ENCODE results near the gene CARD9. TPM values are rescaled to one million over a fixed set of nuclear protein-coding genes. Genes with fewer than 3 reads are reported as not detected.

The CARD9 gene
- total and polyA plus RNA-seq, 2 of the 8 experiments (the other 6 are each of a cell fraction or from before 2014, with no cell fraction given), result 0.15 to 1.1 TPM

DNA sequence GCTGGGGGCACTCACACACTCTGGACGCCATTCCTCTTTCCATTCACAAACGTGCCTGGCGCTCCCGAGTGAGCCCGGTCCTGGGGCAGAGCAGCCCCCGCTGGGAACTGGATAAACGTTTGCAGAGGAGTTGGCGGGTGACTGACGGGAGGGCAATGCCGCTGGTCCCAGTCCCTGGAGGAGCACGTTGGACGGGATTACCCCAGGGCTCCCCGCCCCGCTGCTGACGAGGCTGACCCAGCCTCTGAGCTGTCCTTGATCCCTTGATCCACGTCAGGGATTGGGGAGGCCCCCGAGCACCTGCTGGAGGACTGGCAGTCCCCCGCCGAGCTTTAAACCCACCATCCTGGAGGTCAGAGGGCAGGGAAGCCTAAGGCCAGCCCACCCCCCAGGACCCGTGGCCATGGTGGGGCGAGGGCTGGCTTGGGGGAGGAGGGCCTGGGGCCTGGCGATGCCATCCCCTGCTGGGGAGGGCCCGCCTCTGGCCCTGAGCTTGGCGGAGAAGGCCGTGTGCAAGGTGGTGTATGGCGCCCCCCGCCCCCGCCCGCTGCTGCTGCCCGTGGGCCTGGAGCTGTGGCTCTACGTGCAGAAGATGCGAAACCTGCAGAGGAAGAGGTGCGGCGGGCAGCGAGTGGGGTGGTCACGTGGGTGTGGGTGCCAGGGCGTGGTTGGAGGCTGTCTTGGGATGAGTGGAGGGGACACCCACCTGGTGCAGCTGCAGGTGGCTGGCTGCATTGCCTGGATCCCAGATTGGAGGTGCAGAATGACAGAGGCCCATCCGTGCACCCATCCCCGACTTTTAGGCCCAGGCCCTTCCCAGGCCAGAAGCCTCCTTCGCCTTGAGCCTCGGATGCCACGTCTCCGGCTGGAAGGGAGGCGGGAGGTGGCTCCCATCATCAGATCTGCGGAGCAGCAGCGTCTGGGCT, 41.6 kb downstream of the CARD9 start:
- no peak overlapping the region for H3K4me2 ChIP-seq (ENCODE audit: insufficient read depth in 1 of 2, low read depth in 2 of 2, low read length in 2 of 2)
- ChIA-PET POLR2A (ENCODE audit: partially characterized antibody) (interaction anchor here (0.9 to 2.8 kb wide), 3 partner anchors 10 to 31 kb away, joined by 3 to 7 read pairs (median 4); partner anchors contain the start of gene DNLZ), CTCF (ENCODE audit: partially characterized antibody) (no interaction called here)
- H3K9me3 ChIP-seq (ENCODE audit: insufficient read depth in 2 of 2, low read depth in 1 of 2, low read length in 1 of 2), result no peaks in the 10 kb centered on the region
- 93% methylated on average over 39 of the region's 46 CpGs; no CpG with 5 or more reads in 1 of the 2 experiments for WGBS, 2 experiments (ENCODE audit: extremely low coverage in 1 of 2, insufficient coverage in 1 of 2, insufficient read length in 1 of 2, insufficient replicate concordance in 2 of 2, low coverage in 1 of 2, low lambda C conversion rate in 2 of 2, missing lambda C conversion rate in 1 of 2)
- no peak overlapping the region for H3K23ac ChIP-seq (ENCODE audit: insufficient read length)
- peaks cover 4% of the 10 kb centered on the region; the same call in 1 of the 2 replicates for H3K23me2 ChIP-seq (ENCODE audit: low read depth, low read length)
- H3K18ac ChIP-seq (ENCODE audit: extremely low read depth, low read length), result no peak overlapping the region
- FAIRE-seq (no peak), DNase-seq (ENCODE audit: low read depth in 1 of 2, low spot score in 2 of 2) (no peak)
- H4K20me1 ChIP-seq (replicated peaks in 1 of 2; ENCODE audit: control insufficient read depth in 1 of 2, insufficient read depth in 2 of 2, low read length in 2 of 2), result peaks cover 0 to 8% of the 10 kb centered on the region in 2 experiments
- no peak overlapping the region for H3K4ac ChIP-seq (replicated peaks; ENCODE audit: insufficient read length, low read depth, low read length)
- H3K27ac ChIP-seq (ENCODE audit: low read depth, low read length), result no peak overlapping the region
- no peak overlapping the region for H2BK15ac ChIP-seq (ENCODE audit: low read length)
- no peak overlapping the region for H4K91ac ChIP-seq (replicated peaks; ENCODE audit: insufficient read length, low read length)
- no peak overlapping the region for H3K14ac ChIP-seq (ENCODE audit: insufficient read length)
- no peak overlapping the region for H3K56ac ChIP-seq (replicated peaks; ENCODE audit: insufficient read length, low read depth, low read length)
- H3K79me1 ChIP-seq (ENCODE audit: low read depth, low read length), result 0 out of 2 replicates have a peak, but pooled peaks cover 2% of the 10 kb centered on the region
- no peaks in the 10 kb centered on the region for H3K36me3 ChIP-seq (ENCODE audit: control insufficient read depth in 2 of 4, insufficient read depth in 4 of 4, low read length in 3 of 4)
- H2AK5ac ChIP-seq (ENCODE audit: low read depth, low read length), result no peak overlapping the region
- H2BK120ac ChIP-seq (replicated peaks; ENCODE audit: low read depth, low read length), result no peak overlapping the region
- no peak overlapping the region for H2BK20ac ChIP-seq (ENCODE audit: low read length)
- peaks cover 0 to 19% (median 10%) of the 10 kb centered on the region in 4 experiments; a peak in 6 of 7 replicates for H3K4me1 ChIP-seq (replicated peaks in 1 of 4; ENCODE audit: control insufficient read depth in 3 of 4, insufficient read depth in 4 of 4, low read length in 3 of 4)
- no peaks in the 10 kb centered on the region for H3K27me3 ChIP-seq (replicated peaks in 1 of 4; ENCODE audit: control insufficient read depth in 3 of 4, extremely low read depth in 1 of 4, insufficient read depth in 3 of 4, low read length in 3 of 4)
- no peaks in the 10 kb centered on the region for H3K79me2 ChIP-seq (ENCODE audit: control insufficient read depth in 1 of 2, insufficient read depth in 2 of 2, low read length in 2 of 2)
- no peak overlapping the region for H4K8ac ChIP-seq (ENCODE audit: extremely low read depth, insufficient read depth, low read length)
- H2BK5ac ChIP-seq (ENCODE audit: low read depth, low read length), result no peak overlapping the region
- H2BK12ac ChIP-seq (ENCODE audit: low read depth, low read length), result no peak overlapping the region
- no peak overlapping the region for H2AFZ ChIP-seq (ENCODE audit: low read length)
- TF ChIP-seq TAF7 (optimal IDR thresholded peaks at IDR 0.05; ENCODE audit: borderline replicate concordance, low read depth, low read length) (no peak), TEAD4 (IDR thresholded peaks at IDR 0.05; ENCODE audit: low read depth, low read length) (no peak), BRCA1 (IDR thresholded peaks at IDR 0.05; ENCODE audit: low read depth, low read length) (no peak), GABPA (IDR thresholded peaks at IDR 0.05; ENCODE audit: borderline replicate concordance, insufficient read depth, low read length) (0 out of 2 replicates have a peak, but pooled peaks have one; percentile 45)
- no peak overlapping the region for H3K4me3 ChIP-seq (ENCODE audit: extremely low read depth in 1 of 4, insufficient read depth in 2 of 4, low read depth in 3 of 4, low read length in 4 of 4)
- no peak overlapping the region for H3K9ac ChIP-seq (replicated peaks in 1 of 4; ENCODE audit: extremely low read depth in 1 of 4, low read depth in 3 of 4, low read length in 3 of 4)
- H4K5ac ChIP-seq (ENCODE audit: insufficient read length, low read depth, low read length), result no peak overlapping the region
